ENCODE data around the gene RPS24.

DNA sequence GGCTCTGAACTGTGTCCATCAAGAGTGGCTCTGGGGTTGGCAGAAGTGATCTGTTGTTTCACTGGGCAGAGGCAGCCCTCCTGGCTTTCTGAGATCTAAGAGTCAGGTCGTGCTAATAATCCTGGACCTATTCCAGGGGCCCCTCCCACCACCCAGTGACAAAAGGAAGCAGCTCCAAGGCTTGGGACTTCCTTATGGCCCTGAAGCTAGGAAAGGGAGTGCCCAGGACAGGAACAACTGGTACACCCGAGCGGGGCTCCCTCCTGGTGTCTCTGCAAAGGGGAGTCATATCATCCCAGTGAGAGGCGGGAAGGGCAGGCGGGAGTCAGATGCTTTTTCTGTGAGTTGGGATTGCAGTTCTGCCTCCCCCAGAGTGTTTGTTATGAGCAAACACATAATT lies 32.3 kb downstream of the RPS24 start:
- no peak for TF ChIP-seq POLR2A (IDR thresholded peaks at IDR 0.05)
- TF ChIP-seq, protein P1, sequence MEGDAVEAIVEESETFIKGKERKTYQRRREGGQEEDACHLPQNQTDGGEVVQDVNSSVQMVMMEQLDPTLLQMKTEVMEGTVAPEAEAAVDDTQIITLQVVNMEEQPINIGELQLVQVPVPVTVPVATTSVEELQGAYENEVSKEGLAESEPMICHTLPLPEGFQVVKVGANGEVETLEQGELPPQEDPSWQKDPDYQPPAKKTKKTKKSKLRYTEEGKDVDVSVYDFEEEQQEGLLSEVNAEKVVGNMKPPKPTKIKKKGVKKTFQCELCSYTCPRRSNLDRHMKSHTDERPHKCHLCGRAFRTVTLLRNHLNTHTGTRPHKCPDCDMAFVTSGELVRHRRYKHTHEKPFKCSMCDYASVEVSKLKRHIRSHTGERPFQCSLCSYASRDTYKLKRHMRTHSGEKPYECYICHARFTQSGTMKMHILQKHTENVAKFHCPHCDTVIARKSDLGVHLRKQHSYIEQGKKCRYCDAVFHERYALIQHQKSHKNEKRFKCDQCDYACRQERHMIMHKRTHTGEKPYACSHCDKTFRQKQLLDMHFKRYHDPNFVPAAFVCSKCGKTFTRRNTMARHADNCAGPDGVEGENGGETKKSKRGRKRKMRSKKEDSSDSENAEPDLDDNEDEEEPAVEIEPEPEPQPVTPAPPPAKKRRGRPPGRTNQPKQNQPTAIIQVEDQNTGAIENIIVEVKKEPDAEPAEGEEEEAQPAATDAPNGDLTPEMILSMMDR (IDR thresholded peaks at IDR 0.05) = no peak
